ENCODE results near the gene CLSTN1. TPM values are rescaled to one million over a fixed set of nuclear protein-coding genes. Genes with fewer than 3 reads are reported as not detected.

The CLSTN1 gene
- total RNA-seq, 1 donor from 2014 or later = 181 TPM

- TF ChIP-seq CTCF (IDR thresholded peaks at IDR 0.05; ENCODE audit: insufficient read depth, low read depth, low read length) (no peak), EZH2 (IDR thresholded peaks at IDR 0.05; ENCODE audit: insufficient read depth, low read length) (no peak)
- Mint-ChIP-seq H3K27ac (ENCODE audit: unreplicated experiment) (peak overlapping the region; percentile 34), H3K4me1 (ENCODE audit: low read depth, unreplicated experiment) (peaks cover 6% of the 10 kb centered on the region), H3K36me3 (ENCODE audit: low read depth, unreplicated experiment) (peaks cover 41% of the 10 kb centered on the region), H3K27me3 (ENCODE audit: low read depth, unreplicated experiment) (no peaks in the 10 kb centered on the region), H3K4me3 (ENCODE audit: unreplicated experiment) (no peak overlapping the region), H3K9me3 (ENCODE audit: unreplicated experiment) (peaks cover under 1% of the 10 kb centered on the region)
- no peaks in the 10 kb centered on the region for H3K4me1 ChIP-seq (ENCODE audit: insufficient read depth, low read length)
- H3K27ac ChIP-seq (ENCODE audit: low read depth, low read length) = no peak overlapping the region
- no peak overlapping the region for H3K4me3 ChIP-seq (ENCODE audit: insufficient read depth, low read depth, low read length)
- H3K9me3 ChIP-seq (ENCODE audit: insufficient read depth, low read depth, low read length) = peaks cover 2% of the 10 kb centered on the region
- DNase-seq (ENCODE audit: low read depth) = no peak
- H3K9ac ChIP-seq (ENCODE audit: low read length) = no peak overlapping the region
- H3K4me2 ChIP-seq (ENCODE audit: low read length) = no peak overlapping the region
- H2AFZ ChIP-seq (ENCODE audit: low read depth, low read length) = no peak overlapping the region
- H3K79me2 ChIP-seq (ENCODE audit: insufficient read depth, low read length) = no peaks in the 10 kb centered on the region
- H3K27me3 ChIP-seq (ENCODE audit: insufficient read depth, low read length) = no peaks in the 10 kb centered on the region
- FAIRE-seq = no peak
- peaks cover 36% of the 10 kb centered on the region for H3K36me3 ChIP-seq (ENCODE audit: insufficient read depth, low read length)
- peaks cover 10% of the 10 kb centered on the region for H4K20me1 ChIP-seq (ENCODE audit: insufficient read depth, low read length)
Measured at GRCh38 chr1:9728451-9729295, 95.1 kb downstream of the CLSTN1 start.

GRCh38 chr1:9726905-9727595, 96.7 kb downstream of the CLSTN1 start:
- H4K20me1 ChIP-seq (ENCODE audit: insufficient read depth, low read length) = peaks cover 10% of the 10 kb centered on the region
- Mint-ChIP-seq H3K4me3 (ENCODE audit: unreplicated experiment) (no peak overlapping the region), H3K4me1 (ENCODE audit: low read depth, unreplicated experiment) (peaks cover under 1% of the 10 kb centered on the region), H3K27ac (ENCODE audit: unreplicated experiment) (no peak overlapping the region), H3K9me3 (ENCODE audit: unreplicated experiment) (peaks cover 2% of the 10 kb centered on the region), H3K36me3 (ENCODE audit: low read depth, unreplicated experiment) (peaks cover 38% of the 10 kb centered on the region), H3K27me3 (ENCODE audit: low read depth, unreplicated experiment) (no peaks in the 10 kb centered on the region)
- H2AFZ ChIP-seq (ENCODE audit: low read depth, low read length) = no peak overlapping the region
- TF ChIP-seq EZH2 (IDR thresholded peaks at IDR 0.05; ENCODE audit: insufficient read depth, low read length) = no peak
- no peak for TF ChIP-seq CTCF (IDR thresholded peaks at IDR 0.05; ENCODE audit: insufficient read depth, low read depth, low read length)
- H3K4me2 ChIP-seq (ENCODE audit: low read length) = no peak overlapping the region
- H3K79me2 ChIP-seq (ENCODE audit: insufficient read depth, low read length) = no peaks in the 10 kb centered on the region
- H3K4me3 ChIP-seq (ENCODE audit: insufficient read depth, low read depth, low read length) = no peak overlapping the region
- peaks cover 42% of the 10 kb centered on the region for H3K36me3 ChIP-seq (ENCODE audit: insufficient read depth, low read length)
- no peak overlapping the region for H3K9ac ChIP-seq (ENCODE audit: low read length)
- H3K4me1 ChIP-seq (ENCODE audit: insufficient read depth, low read length) = no peaks in the 10 kb centered on the region
- no peak for FAIRE-seq
- no peak for DNase-seq (ENCODE audit: low read depth)
- H3K27me3 ChIP-seq (ENCODE audit: insufficient read depth, low read length) = no peaks in the 10 kb centered on the region
- peaks cover 7% of the 10 kb centered on the region for H3K9me3 ChIP-seq (ENCODE audit: insufficient read depth, low read depth, low read length)
- no peak overlapping the region for H3K27ac ChIP-seq (ENCODE audit: low read depth, low read length)

Measured in astrocyte (in vitro differentiated cells and primary cell).